GM19099 (cell line): ENCODE data around the gene PRPF31.

Experiments used
- POLR2A ChIP-seq: IDR thresholded peaks from 3 replicates; pipeline ENCODE4 v1.6.1; 2011; ENCODE audit warnings: low read depth; ENCODE audit not compliant: insufficient read length; ENCODE audit errors: extremely low read depth

PRPF31 gene

GRCh38 chr19:54104998-54105715, 10.4 kb upstream of the PRPF31 start:
- no peak for TF ChIP-seq POLR2A

GRCh38 chr19:54105796-54106195, 9.8 kb upstream of the PRPF31 start:
- no peak for TF ChIP-seq POLR2A

- TF ChIP-seq POLR2A: no peak
These were observed 8.8 kb upstream of the PRPF31 start for GRCh38 chr19:54106716-54107115.

GRCh38 chr19:54107876-54108490, 7.6 kb upstream of the PRPF31 start:
- TF ChIP-seq POLR2A: no peak

- TF ChIP-seq POLR2A: no peak
These were observed 7.1 kb upstream of the PRPF31 start for GRCh38 chr19:54108496-54108895.

GRCh38 chr19:54109651-54110050, 5.9 kb upstream of the PRPF31 start:
- no peak for TF ChIP-seq POLR2A

- TF ChIP-seq POLR2A: peak; percentile 26
These were observed 1.0 kb upstream of the PRPF31 start for GRCh38 chr19:54114340-54115108.

- TF ChIP-seq POLR2A: no peak
These were observed 5.7 kb downstream of the PRPF31 start for GRCh38 chr19:54121259-54121658.

GRCh38 chr19:54123682-54124081, 8.1 kb downstream of the PRPF31 start:
- TF ChIP-seq POLR2A: no peak

- TF ChIP-seq POLR2A: no peak
These were observed 8.8 kb downstream of the PRPF31 start for GRCh38 chr19:54124393-54124792.

GRCh38 chr19:54125713-54126112, 10.2 kb downstream of the PRPF31 start:
- no peak for TF ChIP-seq POLR2A

GRCh38 chr19:54127688-54128440, 12.3 kb downstream of the PRPF31 start:
- no peak for TF ChIP-seq POLR2A

- TF ChIP-seq POLR2A: no peak
These were observed 12.8 kb downstream of the PRPF31 start for GRCh38 chr19:54128441-54128725.

- TF ChIP-seq POLR2A: no peak
These were observed 13.5 kb downstream of the PRPF31 start for GRCh38 chr19:54128796-54129616.

GRCh38 chr19:54129617-54129996, 14.1 kb downstream of the PRPF31 start:
- TF ChIP-seq POLR2A: no peak

- no peak for TF ChIP-seq POLR2A
These were observed 17.9 kb downstream of the PRPF31 start for GRCh38 chr19:54133312-54133956.
